HCT116 (cell line): ENCODE measurements around the gene DEFB123. TPM values are rescaled to one million over a fixed set of nuclear protein-coding genes. Genes with fewer than 3 reads are reported as not detected.

ENCODE experiments used
- ATAC-seq: fragments of 200-7000 bp; cut with Tn5 transposase; 2 replicates; pipeline ENCODE4 v1.9.1; 2020; ENCODE audit warnings: mild to moderate bottlenecking, moderate library complexity
- BruUV-seq: library from RNA; stranded (reverse); fragments of 400-500 nt; replicated peaks from 2 replicates; lab custom pipeline; 2021; lab: Mats Ljungman, UMichigan
- CTCF ChIA-PET: fragments of 300-600 bp; sonication (Branson Sonifier 250); formaldehyde crosslinking; loops from one replicate; lab custom pipeline; 2021; ENCODE audit warnings: antibody characterized with exemption; lab: Charles Lee
- POLR2A ChIA-PET: fragments of 300-600, 350-600 bp; sonication (Branson Sonifier 250); formaldehyde crosslinking; loops from one replicate; lab custom pipeline; 2021; ENCODE audit warnings: antibody characterized with exemption; lab: Charles Lee
- RAD21 ChIA-PET, 2 experiments: fragments of 300-600 bp; sonication (Branson Sonifier 250); formaldehyde crosslinking; loops; one replicate each; lab custom pipeline; 2023; ENCODE audit warnings: low total read pairs in 2 of 2; ENCODE audit not compliant: uncharacterized antibody in 2 of 2, unreplicated experiment in 2 of 2, low non-redundant PET in 1 of 2; lab: Charles Lee
- DNase-seq: peaks from one replicate; pipeline ENCODE4 v3.0.0-alpha.2; 2010; ENCODE audit warnings: low read depth, low spot score
- H2AFZ ChIP-seq: fragments of 200-600 bp; shearing (Covaris generic), sonication (generic); 2 replicates; pipeline ENCODE4 v1.6.1; 2017; ENCODE audit warnings: low read depth, mixed run types, mixed read lengths, antibody characterized with exemption, low read length; ENCODE audit not compliant: poor library complexity, severe bottlenecking
- H3K27ac ChIP-seq: 2 replicates; pipeline ENCODE4 v1.5.1; 2012; ENCODE audit warnings: low read depth, low read length
- H3K27me3 ChIP-seq: fragments of 200-600 bp; sonication (generic); 2 replicates; pipeline ENCODE4 v1.6.1; 2016; ENCODE audit warnings: mixed run types, low read length, mixed read lengths; ENCODE audit not compliant: insufficient read depth
- H3K36me3 ChIP-seq, 2 experiments: fragments of 200-500 bp in 1 of 2; fragments of 200-600 bp in 1 of 2; sonication (Bioruptor generic) in 1 of 2; sonication (generic) in 1 of 2; 2 replicates each; pipeline versions ENCODE4 v1.5.1 to v1.6.1; 2014 to 2016; ENCODE audit warnings: low read length in 2 of 2, inconsistent platforms in 1 of 2, mixed read lengths in 1 of 2, mixed run types in 1 of 2; ENCODE audit not compliant: insufficient read depth in 2 of 2, control insufficient read depth in 1 of 2
- H3K4me1 ChIP-seq, 2 experiments: fragments of 200-600 bp in 1 of 2; sonication (generic) in 1 of 2; 2 replicates each; pipeline versions ENCODE4 v1.5.1 to v1.6.1; 2012 to 2017; ENCODE audit warnings: low read length in 2 of 2, inconsistent platforms in 1 of 2, mild to moderate bottlenecking in 1 of 2, mixed read lengths in 1 of 2, mixed run types in 1 of 2, moderate library complexity in 1 of 2; ENCODE audit not compliant: insufficient read depth in 2 of 2, control insufficient read depth in 1 of 2
- H3K4me2 ChIP-seq: fragments of 200-600 bp; sonication (generic); 2 replicates; pipeline ENCODE4 v1.6.1; 2017; ENCODE audit warnings: mixed run types, low read length, mixed read lengths
- H3K4me3 ChIP-seq, 2 experiments: fragments of 200-600 bp in 1 of 2; sonication (generic) in 1 of 2; replicated peaks in 1 of 2; 2 replicates each; pipeline ENCODE4 v1.5.1; 2011 to 2016; ENCODE audit warnings: low read length in 2 of 2, control low read depth in 1 of 2, low read depth in 1 of 2, mild to moderate bottlenecking in 1 of 2, mixed read lengths in 1 of 2, mixed run types in 1 of 2
- H3K79me2 ChIP-seq: fragments of 200-600 bp; sonication (generic); 2 replicates; pipeline ENCODE4 v1.6.1; 2017; ENCODE audit warnings: mild to moderate bottlenecking, mixed run types, low read length, moderate library complexity, mixed read lengths; ENCODE audit not compliant: insufficient read depth
- H3K9ac ChIP-seq: fragments of 200-600 bp; sonication (generic); 2 replicates; pipeline ENCODE4 v1.6.1; 2016; ENCODE audit warnings: low read length, mixed read lengths
- H3K9me2 ChIP-seq: fragments of 200-600 bp; sonication (generic), shearing (Covaris generic); 2 replicates; pipeline ENCODE4 v1.6.1; 2017; ENCODE audit warnings: mixed run types, mild to moderate bottlenecking, moderate library complexity; ENCODE audit not compliant: insufficient read depth
- H3K9me3 ChIP-seq, 2 experiments: fragments of 200-500 bp in 1 of 2; fragments of 200-600 bp in 1 of 2; sonication (Bioruptor generic) in 1 of 2; sonication (generic) in 1 of 2; 2 replicates each; pipeline ENCODE4 v1.6.1; 2014 to 2017; ENCODE audit warnings: low read length in 2 of 2, mixed read lengths in 2 of 2, inconsistent platforms in 1 of 2, low read depth in 1 of 2, mild to moderate bottlenecking in 1 of 2, mixed run types in 1 of 2, moderate library complexity in 1 of 2; ENCODE audit not compliant: control insufficient read depth in 1 of 2, insufficient read depth in 1 of 2
- H4K20me1 ChIP-seq: fragments of 200-600 bp; sonication (generic), shearing (Covaris generic); 2 replicates; pipeline ENCODE4 v1.6.1; 2017; ENCODE audit warnings: mixed run types, mild to moderate bottlenecking, moderate library complexity; ENCODE audit not compliant: insufficient read depth
- CEBPB ChIP-seq: IDR thresholded peaks from 2 replicates; pipeline ENCODE4 v1.6.1; 2012; ENCODE audit warnings: low read depth
- CTCF ChIP-seq, 3 experiments: fragments of 200-600 bp in 1 of 3; sonication (generic) in 1 of 3; IDR thresholded peaks in 2 of 3; conservative IDR thresholded peaks in 1 of 3; 2 replicates each; pipeline ENCODE4 v1.5.1; 2012 to 2017; ENCODE audit warnings: low read depth in 2 of 3, low read length in 2 of 3, antibody characterized with exemption in 1 of 3, borderline replicate concordance in 1 of 3, control low read depth in 1 of 3, mild to moderate bottlenecking in 1 of 3, mixed read lengths in 1 of 3, mixed run types in 1 of 3, moderate library complexity in 1 of 3; ENCODE audit not compliant: insufficient read depth in 1 of 3
- ELF1 ChIP-seq: IDR thresholded peaks from 2 replicates; pipeline ENCODE4 v1.6.1; 2012; ENCODE audit warnings: low read depth, borderline replicate concordance
- EZH2phosphoT487 ChIP-seq: fragments of 200-600 bp; IDR thresholded peaks from 2 replicates; pipeline ENCODE4 v1.6.1; 2018; ENCODE audit warnings: antibody characterized with exemption, borderline replicate concordance
- FOSL1 ChIP-seq: IDR thresholded peaks from 2 replicates; pipeline ENCODE4 v1.6.1; 2012; ENCODE audit warnings: low read depth
- JUND ChIP-seq: IDR thresholded peaks from 2 replicates; pipeline ENCODE4 v1.6.1; 2012
- POLR2A ChIP-seq: IDR thresholded peaks from 2 replicates; pipeline ENCODE4 v1.7.0; 2011; ENCODE audit warnings: borderline replicate concordance; ENCODE audit not compliant: insufficient read depth, insufficient read length; ENCODE audit errors: extremely low read depth
- RAD21 ChIP-seq: IDR thresholded peaks from 2 replicates; pipeline ENCODE4 v1.6.1; 2012; ENCODE audit warnings: low read depth, mild to moderate bottlenecking
- SIN3A ChIP-seq: IDR thresholded peaks from 2 replicates; pipeline ENCODE4 v1.6.1; 2012; ENCODE audit warnings: low read depth
- TCF7L2 ChIP-seq: IDR thresholded peaks from 2 replicates; pipeline ENCODE4 v1.7.0; 2011; ENCODE audit warnings: borderline replicate concordance, inconsistent platforms; ENCODE audit not compliant: insufficient read depth, insufficient read length; ENCODE audit errors: extremely low read depth
- YY1 ChIP-seq: IDR thresholded peaks from 2 replicates; pipeline ENCODE4 v1.6.1; 2011; ENCODE audit warnings: low read length, low read depth, moderate library complexity, mild to moderate bottlenecking; ENCODE audit not compliant: insufficient replicate concordance; ENCODE audit errors: extremely low read depth
- ZBTB33 ChIP-seq: IDR thresholded peaks from 2 replicates; pipeline ENCODE4 v1.6.1; 2011; ENCODE audit warnings: mild to moderate bottlenecking, low read length, moderate library complexity; ENCODE audit not compliant: insufficient replicate concordance; ENCODE audit errors: extremely low read depth
- intact Hi-C: fragments of 100-400 bp; cut with micrococcal nuclease; formaldehyde crosslinking; loops from 2 replicates; pipeline ENCODE4 v1.10.0; 2022
- total RNA-seq: library from RNA; stranded (reverse); gene quantifications from one replicate; pipeline ENCODE4 v1.2.1, GENCODE V29; 2021; ENCODE audit not compliant: unreplicated experiment

The DEFB123 gene
- total RNA-seq, 1 experiment from 2014 or later = not detected

- Histone ChIP-seq H3K4me3 (no peak overlapping the region), H2AFZ (no peak overlapping the region), H3K27ac (no peak overlapping the region), H3K36me3 (no peaks in the 10 kb centered on the region), H3K4me2 (no peak overlapping the region), H3K79me2 (no peaks in the 10 kb centered on the region), H3K4me1 (0 out of 4 replicates have a peak, but pooled peaks cover 0 to 3% of the 10 kb centered on the region in 2 experiments), H4K20me1 (no peaks in the 10 kb centered on the region), H3K9ac (no peak overlapping the region), H3K9me2 (no peaks in the 10 kb centered on the region), H3K27me3 (no peaks in the 10 kb centered on the region), H3K9me3 (no peaks in the 10 kb centered on the region)
- intact Hi-C loops = no loop called here
- ATAC-seq = no peak
- ChIA-PET CTCF (interaction anchor here (2.7 kb wide), 1 partner anchor 14 kb away, joined by 12 read pairs; no protein-coding TSS in a partner anchor), POLR2A (no interaction called here), RAD21 (no interaction called here)
- no TSS peak for BruUV-seq
- no peak for DNase-seq
- no peak for TF ChIP-seq ELF1
- TF ChIP-seq FOSL1 = no peak
- TF ChIP-seq SIN3A = no peak
- no peak for TF ChIP-seq ZBTB33
- no peak for TF ChIP-seq TCF7L2
- no peak for TF ChIP-seq CEBPB
- no peak for TF ChIP-seq POLR2A
- TF ChIP-seq YY1 = no peak
- TF ChIP-seq CTCF (IDR thresholded peaks at IDR 0.05 in 2 of 3, conservative IDR thresholded peaks at IDR 0.05 in 1 of 3; ENCODE audit: borderline replicate concordance in 1 of 3, insufficient read depth in 1 of 3, low read depth in 2 of 3, low read length in 2 of 3) = no peak
- no peak for TF ChIP-seq RAD21
- no peak for TF ChIP-seq EZH2phosphoT487
- TF ChIP-seq JUND = no peak
These were observed 48.7 kb downstream of the DEFB123 start for GRCh38 chr20:31489152-31489551.
